Activated B cell treated with CpG ODN at 0.5 μM for 24 hours (primary cell): ENCODE measurements around the gene CFAP100. TPM values are rescaled to one million over a fixed set of nuclear protein-coding genes. Genes with fewer than 3 reads are reported as not detected.

Experiments
- ATAC-seq: fragments of 200-7000 bp; cut with Tn5 transposase; one replicate; pipeline ENCODE4 v1.10.0; 2021; ENCODE audit warnings: low read depth, mild to moderate bottlenecking, moderate library complexity
- CTCF ChIA-PET: fragments of 350-600 bp; sonication (Branson Sonifier 250); formaldehyde crosslinking; loops from one replicate; lab custom pipeline; 2021; ENCODE audit warnings: antibody characterized with exemption; lab: Charles Lee
- POLR2A ChIA-PET: fragments of 350-600 bp; sonication (Branson Sonifier 250); formaldehyde crosslinking; loops from one replicate; lab custom pipeline; 2021; ENCODE audit warnings: antibody characterized with exemption; lab: Charles Lee
- DNase-seq: peaks from one replicate; pipeline ENCODE4 v3.0.0; 2022
- H3K27ac Mint-ChIP-seq: one replicate; pipeline ENCODE4 v1.8.0; 2020; ENCODE audit warnings: mixed read lengths
- H3K27me3 Mint-ChIP-seq: one replicate; pipeline ENCODE4 v1.8.0; 2021; ENCODE audit warnings: mixed read lengths
- H3K36me3 Mint-ChIP-seq: one replicate; pipeline ENCODE4 v1.8.0; 2021; ENCODE audit warnings: low read depth, mixed read lengths
- H3K4me1 Mint-ChIP-seq: one replicate; pipeline ENCODE4 v1.8.0; 2021; ENCODE audit warnings: mixed read lengths
- H3K4me3 Mint-ChIP-seq: one replicate; pipeline ENCODE4 v1.8.0; 2020; ENCODE audit warnings: mild to moderate bottlenecking, mixed read lengths
- H3K9me3 Mint-ChIP-seq: one replicate; pipeline ENCODE4 v1.8.0; 2020; ENCODE audit warnings: mixed read lengths
- intact Hi-C: fragments of 100-400 bp; cut with micrococcal nuclease; formaldehyde crosslinking; loops from one replicate; pipeline ENCODE4 v1.15.1; 2024
- total RNA-seq: library from RNA; stranded (reverse); gene quantifications from 2 replicates; pipeline ENCODE4 v1.2.3, GENCODE V29; 2022
- TF ChIP-seq, protein P1 (sequence below): fragments of 200-600 bp; IDR thresholded peaks from one replicate; pipeline ENCODE4 v1.8.0; 2022; ENCODE audit warnings: antibody characterized with exemption, mild to moderate bottlenecking

The CFAP100 gene
- total RNA-seq, 1 donor from 2014 or later: not detected

- H3K27me3 Mint-ChIP-seq: peaks cover 24% of the 10 kb centered on the region
- H3K36me3 Mint-ChIP-seq: no peaks in the 10 kb centered on the region
- TF ChIP-seq, protein P1, sequence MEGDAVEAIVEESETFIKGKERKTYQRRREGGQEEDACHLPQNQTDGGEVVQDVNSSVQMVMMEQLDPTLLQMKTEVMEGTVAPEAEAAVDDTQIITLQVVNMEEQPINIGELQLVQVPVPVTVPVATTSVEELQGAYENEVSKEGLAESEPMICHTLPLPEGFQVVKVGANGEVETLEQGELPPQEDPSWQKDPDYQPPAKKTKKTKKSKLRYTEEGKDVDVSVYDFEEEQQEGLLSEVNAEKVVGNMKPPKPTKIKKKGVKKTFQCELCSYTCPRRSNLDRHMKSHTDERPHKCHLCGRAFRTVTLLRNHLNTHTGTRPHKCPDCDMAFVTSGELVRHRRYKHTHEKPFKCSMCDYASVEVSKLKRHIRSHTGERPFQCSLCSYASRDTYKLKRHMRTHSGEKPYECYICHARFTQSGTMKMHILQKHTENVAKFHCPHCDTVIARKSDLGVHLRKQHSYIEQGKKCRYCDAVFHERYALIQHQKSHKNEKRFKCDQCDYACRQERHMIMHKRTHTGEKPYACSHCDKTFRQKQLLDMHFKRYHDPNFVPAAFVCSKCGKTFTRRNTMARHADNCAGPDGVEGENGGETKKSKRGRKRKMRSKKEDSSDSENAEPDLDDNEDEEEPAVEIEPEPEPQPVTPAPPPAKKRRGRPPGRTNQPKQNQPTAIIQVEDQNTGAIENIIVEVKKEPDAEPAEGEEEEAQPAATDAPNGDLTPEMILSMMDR: no peak
- intact Hi-C loops: no loop called here
- H3K4me3 Mint-ChIP-seq: no peak overlapping the region
- H3K9me3 Mint-ChIP-seq: peaks cover 12% of the 10 kb centered on the region
- ATAC-seq: no peak
- ChIA-PET CTCF (no interaction called here), POLR2A (no interaction called here)
- H3K27ac Mint-ChIP-seq: no peak overlapping the region
- H3K4me1 Mint-ChIP-seq: no peaks in the 10 kb centered on the region
- DNase-seq: no peak
Observed at GRCh38 chr3:126397610-126398422, 3.1 kb downstream of the CFAP100 start.

- DNase-seq: no peak
- ATAC-seq: no peak
- H3K27ac Mint-ChIP-seq: no peak overlapping the region
- peaks cover 12% of the 10 kb centered on the region for H3K9me3 Mint-ChIP-seq
- TF ChIP-seq, protein P1: no peak
- peaks cover 19% of the 10 kb centered on the region for H3K27me3 Mint-ChIP-seq
- intact Hi-C loops: no loop called here
- POLR2A ChIA-PET: no interaction called here
- H3K36me3 Mint-ChIP-seq: no peaks in the 10 kb centered on the region
- no peaks in the 10 kb centered on the region for H3K4me1 Mint-ChIP-seq
- no peak overlapping the region for H3K4me3 Mint-ChIP-seq
- CTCF ChIA-PET: no interaction called here
Observed at GRCh38 chr3:126398423-126399350, 4.0 kb downstream of the CFAP100 start.

GRCh38 chr3:126399351-126399735 is 4.6 kb downstream of the CFAP100 start:
- TF ChIP-seq, protein P1: no peak
- ChIA-PET CTCF (no interaction called here), POLR2A (no interaction called here)
- no peak for DNase-seq
- Mint-ChIP-seq H3K27ac (no peak overlapping the region), H3K9me3 (peaks cover 12% of the 10 kb centered on the region), H3K36me3 (no peaks in the 10 kb centered on the region), H3K4me1 (no peaks in the 10 kb centered on the region), H3K4me3 (no peak overlapping the region), H3K27me3 (peaks cover 13% of the 10 kb centered on the region)
- ATAC-seq: no peak
- intact Hi-C loops: no loop called here

DNA sequence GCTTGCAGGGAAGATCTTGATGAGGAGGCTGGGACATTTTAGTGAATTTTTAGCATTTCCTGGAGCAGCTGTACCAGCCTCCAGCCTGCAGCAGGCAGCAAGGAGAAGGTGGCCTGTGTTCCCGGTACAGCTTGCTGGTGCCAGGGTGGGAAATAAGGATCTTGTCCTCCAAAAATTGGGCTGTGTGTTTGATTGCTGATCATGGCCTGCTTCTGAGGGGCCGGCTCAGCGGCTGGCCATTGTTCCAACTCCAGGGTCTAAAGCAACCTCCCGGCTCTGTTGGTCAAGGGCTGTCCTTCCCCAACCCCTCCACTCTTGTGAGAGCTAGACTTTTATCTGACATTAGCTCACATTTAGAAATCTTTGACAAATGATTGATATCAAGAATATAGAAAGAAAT is 5.0 kb downstream of the CFAP100 start:
- Mint-ChIP-seq H3K36me3 (no peaks in the 10 kb centered on the region), H3K4me3 (no peak overlapping the region), H3K4me1 (no peaks in the 10 kb centered on the region), H3K27ac (no peak overlapping the region), H3K27me3 (peaks cover 15% of the 10 kb centered on the region), H3K9me3 (peaks cover 12% of the 10 kb centered on the region)
- intact Hi-C loops: no loop called here
- TF ChIP-seq, protein P1: no peak
- DNase-seq (no peak), ATAC-seq (no peak)
- POLR2A ChIA-PET: no interaction called here
- CTCF ChIA-PET: no interaction called here

DNA sequence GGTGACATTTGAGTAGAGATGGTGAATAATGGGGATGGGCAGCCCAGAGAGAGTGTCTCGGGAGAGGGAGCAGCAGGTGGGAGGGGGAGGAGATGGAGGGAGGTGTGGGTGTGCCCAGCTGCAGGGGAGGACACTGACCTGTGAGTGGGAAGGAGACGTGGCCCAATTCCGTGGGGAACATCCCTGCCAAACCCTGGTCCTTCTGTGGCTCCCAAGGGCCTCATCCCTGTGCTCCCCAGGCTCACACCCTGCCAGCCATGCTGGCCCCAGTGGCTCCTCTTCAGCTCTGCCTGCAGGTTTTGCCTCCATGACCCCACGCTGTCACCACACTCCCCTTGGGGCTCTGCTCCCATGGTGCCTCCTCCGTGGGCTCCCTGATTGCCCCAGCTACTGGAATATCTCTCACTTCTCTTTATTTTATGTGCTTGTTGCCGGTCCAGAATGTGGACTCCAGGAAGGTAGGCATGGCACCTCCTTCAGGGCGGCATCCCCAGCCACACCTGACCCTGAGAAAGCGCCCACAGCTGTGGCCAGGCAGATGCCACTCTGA is 7.0 kb downstream of the CFAP100 start:
- intact Hi-C loops: no loop called here
- no peaks in the 10 kb centered on the region for H3K36me3 Mint-ChIP-seq
- H3K4me1 Mint-ChIP-seq: no peaks in the 10 kb centered on the region
- no peak for DNase-seq
- no peak for ATAC-seq
- H3K4me3 Mint-ChIP-seq: no peak overlapping the region
- peaks cover 7% of the 10 kb centered on the region for H3K27me3 Mint-ChIP-seq
- POLR2A ChIA-PET: no interaction called here
- CTCF ChIA-PET: no interaction called here
- peaks cover 12% of the 10 kb centered on the region for H3K9me3 Mint-ChIP-seq
- H3K27ac Mint-ChIP-seq: no peak overlapping the region
- TF ChIP-seq, protein P1: no peak
